ENCODE measurements around the gene PUS7. TPM values are rescaled to one million over a fixed set of nuclear protein-coding genes. Genes with fewer than 3 reads are reported as not detected.
"Not testable (repeated sequence)": the region's sequence is repeated elsewhere in the genome, so short reads cannot be mapped to it uniquely, and the experiment has no call there.

PUS7 gene
- total RNA-seq, 2 experiments from 2014 or later = 5.1 to 5.9 TPM

DNA sequence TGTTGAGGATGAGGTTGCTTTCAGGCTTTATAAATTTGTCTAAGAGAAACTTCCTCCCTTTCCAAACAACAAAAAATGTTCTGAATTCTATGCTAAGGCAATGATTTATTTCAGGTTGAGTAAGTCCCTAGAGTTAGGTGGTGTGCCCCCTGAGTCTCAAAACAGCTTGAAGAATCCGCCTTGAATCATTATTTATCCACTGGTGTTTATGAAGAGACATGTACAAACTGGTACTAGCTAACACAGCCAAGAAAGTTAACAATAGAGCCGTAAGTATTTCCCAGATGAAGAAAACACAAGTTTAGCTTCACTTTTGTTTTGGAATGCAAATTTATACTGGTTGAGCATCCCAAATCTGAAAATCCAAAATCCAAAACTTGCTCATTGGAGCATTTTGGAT is 67.2 kb downstream of the PUS7 start:
- H3K4me3 Mint-ChIP-seq = no peak overlapping the region
- DNase-seq = no peak
- no peak overlapping the region for H3K27ac Mint-ChIP-seq
- H3K36me3 Mint-ChIP-seq (ENCODE audit: low read depth) = peaks cover 8% of the 10 kb centered on the region
- H3K4me1 Mint-ChIP-seq = no peaks in the 10 kb centered on the region
- CTCF ChIA-PET = interaction anchor here (1.0 to 1.3 kb wide), 2 partner anchors 25 to 571 kb away, joined by 3 read pairs; no protein-coding TSS in a partner anchor
- POLR2A ChIA-PET = no interaction called here
- H3K9me3 Mint-ChIP-seq = no peaks in the 10 kb centered on the region
- H3K27me3 Mint-ChIP-seq = no peaks in the 10 kb centered on the region

GRCh38 chr7:105454095-105454747 is 67.8 kb downstream of the PUS7 start:
- DNase-seq = no peak
- no peak overlapping the region for H3K4me3 Mint-ChIP-seq
- H3K27me3 Mint-ChIP-seq = no peaks in the 10 kb centered on the region
- ChIA-PET POLR2A (no interaction called here), CTCF (interaction anchor here (1.0 to 1.3 kb wide), 2 partner anchors 24 to 570 kb away, joined by 3 read pairs; no protein-coding TSS in a partner anchor)
- H3K36me3 Mint-ChIP-seq (ENCODE audit: low read depth) = peaks cover 8% of the 10 kb centered on the region
- no peaks in the 10 kb centered on the region for H3K9me3 Mint-ChIP-seq
- H3K27ac Mint-ChIP-seq = no peak overlapping the region
- peaks cover 2% of the 10 kb centered on the region for H3K4me1 Mint-ChIP-seq

DNA sequence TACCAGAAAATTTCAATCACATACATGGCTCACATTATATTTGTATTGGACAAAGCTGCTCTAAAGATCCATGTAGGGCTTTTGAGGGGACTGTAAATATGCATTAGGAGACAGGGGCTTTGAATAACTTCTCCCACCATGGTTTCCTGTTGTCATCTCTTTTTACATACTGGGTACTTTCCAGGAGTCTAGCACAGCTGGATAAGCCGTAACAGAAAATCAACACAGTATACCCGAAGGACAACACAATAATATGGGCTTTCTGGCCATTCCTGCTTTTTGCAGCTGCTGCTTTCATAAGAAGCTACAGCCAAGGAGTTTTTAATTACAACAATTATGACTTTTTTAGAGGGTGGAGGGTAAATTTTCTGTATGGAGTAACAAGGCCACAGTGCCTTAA is 70.0 kb downstream of the PUS7 start:
- POLR2A ChIA-PET = no interaction called here
- CTCF ChIA-PET = interaction anchor here (1.0 kb wide), 1 partner anchor 137 kb away, joined by 3 read pairs; no protein-coding TSS in a partner anchor
- DNase-seq = no peak
- H3K9me3 Mint-ChIP-seq = no peaks in the 10 kb centered on the region
- H3K4me3 Mint-ChIP-seq = no peak overlapping the region
- H3K27ac Mint-ChIP-seq = no peak overlapping the region
- H3K27me3 Mint-ChIP-seq = no peaks in the 10 kb centered on the region
- peaks cover 17% of the 10 kb centered on the region for H3K4me1 Mint-ChIP-seq
- H3K36me3 Mint-ChIP-seq (ENCODE audit: low read depth) = peaks cover 3% of the 10 kb centered on the region

DNA sequence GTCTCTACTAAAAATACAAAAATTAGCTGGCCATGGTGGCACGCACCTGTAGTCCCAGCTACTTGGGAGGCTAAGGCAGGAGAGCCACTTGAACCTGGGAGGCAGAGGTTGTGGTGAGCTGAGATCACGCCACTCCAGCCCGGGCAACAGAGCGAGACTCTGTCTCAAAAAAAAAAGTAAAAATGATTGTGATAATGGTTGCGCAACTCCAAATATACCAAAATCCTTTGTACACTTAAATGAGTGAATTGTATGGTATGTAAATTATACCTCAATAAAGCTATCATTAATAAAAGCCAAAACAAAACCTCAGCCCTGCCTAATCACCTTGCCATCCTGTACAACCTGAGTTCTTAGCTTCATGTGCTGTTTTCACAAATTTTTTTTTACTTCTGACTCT is 71.2 kb downstream of the PUS7 start:
- H3K36me3 Mint-ChIP-seq (ENCODE audit: low read depth); DNase-seq; H3K27me3 Mint-ChIP-seq; H3K27ac Mint-ChIP-seq; H3K9me3 Mint-ChIP-seq; POLR2A ChIA-PET; H3K4me3 Mint-ChIP-seq: not testable (repeated sequence)
- peaks cover 19% of the 10 kb centered on the region for H3K4me1 Mint-ChIP-seq
- CTCF ChIA-PET = interaction anchor here (0.6 kb wide), 1 partner anchor 115 kb away, joined by 3 read pairs; no protein-coding TSS in a partner anchor

- Mint-ChIP-seq H3K27ac (no peak overlapping the region), H3K9me3 (no peaks in the 10 kb centered on the region), H3K4me3 (no peak overlapping the region), H3K4me1 (peaks cover 19% of the 10 kb centered on the region), H3K27me3 (no peaks in the 10 kb centered on the region), H3K36me3 (ENCODE audit: low read depth) (no peaks in the 10 kb centered on the region)
- DNase-seq = no peak
- ChIA-PET POLR2A (no interaction called here), CTCF (no interaction called here)
These were observed 71.8 kb downstream of the PUS7 start for GRCh38 chr7:105450177-105450861.

- Mint-ChIP-seq H3K9me3 (no peaks in the 10 kb centered on the region), H3K36me3 (ENCODE audit: low read depth) (no peaks in the 10 kb centered on the region), H3K4me1 (peaks cover 19% of the 10 kb centered on the region), H3K4me3 (peak overlapping the region; percentile 24), H3K27me3 (no peaks in the 10 kb centered on the region), H3K27ac (peak overlapping the region; percentile 72)
- ChIA-PET POLR2A (interaction anchor here (1.0 to 1.2 kb wide), 2 partner anchors 83 to 433 kb away, joined by 3 read pairs; no protein-coding TSS in a partner anchor), CTCF (interaction anchor here (0.7 kb wide), 1 partner anchor 137 kb away, joined by 3 read pairs; no protein-coding TSS in a partner anchor)
- no peak for DNase-seq
These were observed 73.9 kb downstream of the PUS7 start for GRCh38 chr7:105448181-105448580.

DNA sequence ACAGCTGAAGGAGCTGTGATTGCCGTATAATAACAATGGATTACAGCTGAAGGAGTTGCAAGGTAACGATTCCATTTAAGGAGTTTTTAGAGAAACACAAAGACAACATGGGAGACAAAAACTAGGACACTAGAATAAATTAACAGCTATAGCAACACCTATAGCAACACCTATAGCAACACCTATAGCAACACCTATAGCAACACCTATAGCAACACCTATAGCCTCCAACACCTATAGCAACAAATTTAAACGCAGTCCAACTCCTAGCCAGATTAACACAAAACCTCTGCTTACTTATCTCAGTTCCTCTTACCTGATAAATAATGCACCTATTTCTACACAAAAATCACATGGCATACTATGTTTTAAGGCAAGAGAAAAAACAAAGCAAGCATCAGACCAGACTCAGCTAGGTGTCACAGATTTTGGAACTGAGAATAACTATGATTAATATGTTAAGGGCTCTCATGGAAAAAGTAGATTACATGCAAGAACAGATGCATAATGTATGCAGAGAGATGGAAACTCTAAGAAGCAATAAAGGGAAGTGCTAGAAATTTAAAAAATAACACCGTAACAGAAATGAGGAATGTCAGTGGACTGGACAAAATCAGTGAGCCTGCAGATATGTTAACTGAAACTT is 77.6 kb downstream of the PUS7 start:
- POLR2A ChIA-PET = no interaction called here
- Mint-ChIP-seq H3K4me3 (no peak overlapping the region), H3K27ac (no peak overlapping the region), H3K4me1 (peaks cover 18% of the 10 kb centered on the region), H3K36me3 (ENCODE audit: low read depth) (no peaks in the 10 kb centered on the region), H3K9me3 (no peaks in the 10 kb centered on the region), H3K27me3 (no peaks in the 10 kb centered on the region)
- no peak for DNase-seq
- CTCF ChIA-PET = no interaction called here

DNA sequence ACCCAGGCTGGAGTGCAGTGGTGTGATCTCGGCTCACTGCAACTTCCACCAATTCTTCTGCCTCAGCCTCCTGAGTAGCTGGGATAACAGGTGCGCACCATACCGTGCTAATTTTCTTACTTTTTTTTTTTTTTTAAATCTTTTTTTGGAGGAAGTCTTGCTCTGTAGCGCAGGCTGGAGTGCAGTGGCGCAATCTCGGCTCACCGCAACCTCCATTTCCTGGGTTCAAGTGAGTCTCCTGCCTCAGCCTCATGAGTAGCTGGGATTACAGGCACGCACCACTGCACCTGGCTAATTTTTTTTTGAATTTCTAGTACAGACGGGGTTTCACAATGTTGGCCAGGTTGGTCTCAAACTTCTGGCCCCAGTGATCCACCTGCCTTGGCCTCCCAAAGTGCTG is 79.9 kb downstream of the PUS7 start:
- H3K4me3 Mint-ChIP-seq; CTCF ChIA-PET; DNase-seq; H3K9me3 Mint-ChIP-seq; POLR2A ChIA-PET; H3K36me3 Mint-ChIP-seq (ENCODE audit: low read depth); H3K27me3 Mint-ChIP-seq; H3K27ac Mint-ChIP-seq; H3K4me1 Mint-ChIP-seq: not testable (repeated sequence)

DNA sequence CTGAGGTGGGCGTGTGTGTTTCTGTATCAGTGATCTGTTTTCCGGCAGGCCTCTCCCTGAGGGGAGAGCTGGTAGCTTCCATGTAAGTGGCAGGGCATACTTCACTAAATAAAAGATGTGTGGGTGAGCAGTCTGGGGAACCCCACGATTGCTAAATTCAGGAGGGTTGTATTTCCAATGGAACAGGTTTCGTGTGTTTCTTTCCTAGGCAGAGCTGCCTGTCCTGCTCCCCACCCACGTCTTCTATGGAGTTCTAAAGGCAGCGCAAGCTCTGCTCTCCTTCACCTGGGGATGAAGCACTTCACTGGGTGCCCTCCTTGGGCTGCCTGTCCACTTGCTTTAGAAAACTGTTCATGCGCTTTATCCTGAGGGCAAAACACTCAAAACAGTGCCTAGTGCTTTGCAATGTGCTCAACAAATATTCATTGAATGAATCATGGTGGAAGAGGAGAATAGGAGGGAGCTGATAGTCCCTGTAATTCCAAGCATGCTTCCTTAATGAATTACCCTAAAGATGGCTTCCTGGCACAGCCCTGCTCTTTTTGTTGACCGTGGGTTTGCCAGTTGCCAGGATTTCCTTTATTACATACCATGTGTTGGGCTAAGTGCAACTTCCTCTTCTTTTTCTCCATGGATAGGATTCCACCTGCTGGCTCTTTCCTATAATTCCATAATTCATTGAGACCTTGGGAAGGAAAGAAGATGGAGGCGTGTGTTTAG is 82.7 kb downstream of the PUS7 start:
- no peaks in the 10 kb centered on the region for H3K36me3 Mint-ChIP-seq (ENCODE audit: low read depth)
- H3K4me1 Mint-ChIP-seq = no peaks in the 10 kb centered on the region
- H3K4me3 Mint-ChIP-seq = no peak overlapping the region
- no peak overlapping the region for H3K27ac Mint-ChIP-seq
- CTCF ChIA-PET = interaction anchor here (1.0 kb wide), 1 partner anchor 19 kb away, joined by 3 read pairs; no protein-coding TSS in a partner anchor
- POLR2A ChIA-PET = interaction anchor here (0.7 kb wide), 1 partner anchor 240 kb away, joined by 3 read pairs; no protein-coding TSS in a partner anchor
- H3K27me3 Mint-ChIP-seq = no peaks in the 10 kb centered on the region
- no peaks in the 10 kb centered on the region for H3K9me3 Mint-ChIP-seq
- no peak for DNase-seq

- no peak overlapping the region for H3K27ac Mint-ChIP-seq
- H3K4me1 Mint-ChIP-seq = no peaks in the 10 kb centered on the region
- DNase-seq = no peak
- ChIA-PET POLR2A (interaction anchor here (0.7 kb wide), 1 partner anchor 240 kb away, joined by 3 read pairs; no protein-coding TSS in a partner anchor), CTCF (no interaction called here)
- H3K27me3 Mint-ChIP-seq = no peaks in the 10 kb centered on the region
- H3K4me3 Mint-ChIP-seq = no peak overlapping the region
- H3K9me3 Mint-ChIP-seq = no peaks in the 10 kb centered on the region
- H3K36me3 Mint-ChIP-seq (ENCODE audit: low read depth) = no peaks in the 10 kb centered on the region
These were observed 83.3 kb downstream of the PUS7 start for GRCh38 chr7:105438847-105439173.

DNA sequence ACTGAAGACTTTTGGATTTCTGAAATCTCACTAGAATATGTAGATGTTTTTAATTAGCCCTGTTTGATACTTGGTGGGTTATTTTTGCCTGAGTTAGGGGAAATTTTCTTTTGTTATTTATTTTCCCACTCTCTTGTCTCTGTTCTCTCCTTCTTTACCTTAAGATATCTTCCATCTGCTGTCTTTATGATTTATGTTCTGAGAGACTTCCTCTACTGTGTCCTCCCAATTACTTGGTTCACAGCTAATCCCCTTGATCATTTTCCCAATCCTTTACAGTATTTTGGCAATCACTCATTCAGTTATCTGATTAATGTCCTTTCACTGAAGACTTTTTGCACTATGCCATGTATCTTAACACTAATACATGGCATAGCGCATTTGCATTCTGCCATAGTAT is 83.8 kb downstream of the PUS7 start:
- H3K4me3 Mint-ChIP-seq = no peak overlapping the region
- no peak for DNase-seq
- H3K4me1 Mint-ChIP-seq = no peaks in the 10 kb centered on the region
- POLR2A ChIA-PET = no interaction called here
- no peaks in the 10 kb centered on the region for H3K9me3 Mint-ChIP-seq
- no peaks in the 10 kb centered on the region for H3K27me3 Mint-ChIP-seq
- H3K27ac Mint-ChIP-seq = no peak overlapping the region
- no peaks in the 10 kb centered on the region for H3K36me3 Mint-ChIP-seq (ENCODE audit: low read depth)
- CTCF ChIA-PET = no interaction called here

DNA sequence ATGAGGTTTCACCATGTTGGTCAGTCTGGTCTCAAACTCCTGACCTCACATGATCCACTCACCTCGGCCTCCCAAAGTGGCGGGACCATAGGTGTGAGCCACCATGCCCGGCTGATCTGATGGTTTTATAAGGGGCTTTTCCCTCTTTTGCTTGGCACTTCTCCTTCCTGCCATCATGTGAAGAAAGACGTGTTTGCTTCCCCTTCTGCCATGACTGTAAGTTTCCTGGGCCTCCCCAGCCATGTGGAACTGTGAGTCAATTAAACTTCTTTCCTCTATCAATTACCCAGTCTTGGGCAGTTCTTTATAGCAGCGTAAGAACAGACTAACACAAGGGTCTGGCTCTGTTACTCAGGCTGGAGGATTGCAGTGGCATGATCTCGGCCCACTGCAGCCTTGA is 84.7 kb downstream of the PUS7 start:
- H3K36me3 Mint-ChIP-seq (ENCODE audit: low read depth); POLR2A ChIA-PET; H3K27me3 Mint-ChIP-seq: not testable (repeated sequence)

More for the DNA sequence above, 84.7 kb downstream of the PUS7 start:
- H3K4me1 Mint-ChIP-seq, DNase-seq, CTCF ChIA-PET, H3K9me3 Mint-ChIP-seq, H3K4me3 Mint-ChIP-seq, H3K27ac Mint-ChIP-seq: not testable (repeated sequence)

Measured in activated CD4-positive, alpha-beta memory T cell treated with anti-CD3 and anti-CD28 coated beads, Interleukin-2, amount 10 ng/mL, durations not matched to agents 7 days and 5 days (primary cell).